Measurements from ENCODE around the gene ROPN1B. TPM values are rescaled to one million over a fixed set of nuclear protein-coding genes. Genes with fewer than 3 reads are reported as not detected.
A peak's percentile ranks its signal among the peaks of the same experiment; 100 is the strongest.

ROPN1B gene
- total and polyA plus RNA-seq, 2 of the 8 experiments (the other 6 are each of a cell fraction or from before 2014, with no cell fraction given) = 0.30 TPM; not detected in 1

DNA sequence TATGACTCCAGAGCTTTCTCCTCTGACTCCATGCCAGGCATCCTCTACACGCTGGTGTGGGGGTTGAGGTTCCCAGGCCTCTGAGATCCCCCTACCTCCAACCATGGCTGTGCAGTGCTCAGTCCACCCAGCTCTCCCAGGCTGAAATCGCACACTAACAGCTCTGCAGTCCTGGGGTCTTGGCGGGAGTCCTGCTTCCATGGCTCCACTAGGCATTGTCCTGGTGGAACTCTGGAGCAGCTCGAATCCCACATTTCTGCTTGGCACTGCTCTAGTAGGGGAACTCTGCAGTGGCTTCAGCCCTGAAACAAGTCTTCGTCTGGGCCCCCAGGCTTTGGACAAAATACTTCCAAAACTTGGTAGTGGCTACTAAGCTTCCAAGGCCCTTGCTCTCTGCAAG is 50.7 kb downstream of the ROPN1B start:
- H4K91ac ChIP-seq (replicated peaks; ENCODE audit: insufficient read length, low read length) = no peak overlapping the region
- H3K36me3 ChIP-seq (ENCODE audit: control insufficient read depth in 2 of 4, insufficient read depth in 4 of 4, low read length in 3 of 4) = no peaks in the 10 kb centered on the region
- H2BK120ac ChIP-seq (replicated peaks; ENCODE audit: low read depth, low read length) = peak overlapping the region; percentile 9
- no peak overlapping the region for H3K9ac ChIP-seq (replicated peaks in 1 of 4; ENCODE audit: extremely low read depth in 1 of 4, low read depth in 3 of 4, low read length in 3 of 4)
- no peak overlapping the region for H3K18ac ChIP-seq (ENCODE audit: extremely low read depth, low read length)
- WGBS, 2 experiments (ENCODE audit: extremely low coverage in 1 of 2, insufficient coverage in 1 of 2, insufficient read length in 1 of 2, insufficient replicate concordance in 2 of 2, low coverage in 1 of 2, low lambda C conversion rate in 2 of 2, missing lambda C conversion rate in 1 of 2) = 76% methylated on average over 5 of the region's 5 CpGs; no CpG with 5 or more reads in 1 of the 2 experiments
- no peak overlapping the region for H3K14ac ChIP-seq (ENCODE audit: insufficient read length)
- no peak overlapping the region for H3K27ac ChIP-seq (ENCODE audit: low read depth, low read length)
- DNase-seq (ENCODE audit: low read depth in 1 of 2, low spot score in 2 of 2) (no peak), FAIRE-seq (no peak)
- H3K27me3 ChIP-seq (replicated peaks in 1 of 4; ENCODE audit: control insufficient read depth in 3 of 4, extremely low read depth in 1 of 4, insufficient read depth in 3 of 4, low read length in 3 of 4) = no peaks in the 10 kb centered on the region
- CTCF ChIA-PET (ENCODE audit: partially characterized antibody) = interaction anchor here (1.3 to 2.0 kb wide), 2 partner anchors 13 to 48 kb away, joined by 5 read pairs; no protein-coding TSS in a partner anchor
- H3K4me1 ChIP-seq (replicated peaks in 1 of 4; ENCODE audit: control insufficient read depth in 3 of 4, insufficient read depth in 4 of 4, low read length in 3 of 4) = peaks cover 0 to 14% (median 2%) of the 10 kb centered on the region in 4 experiments; a peak in 4 of 7 replicates
- H4K8ac ChIP-seq (ENCODE audit: extremely low read depth, insufficient read depth, low read length) = no peak overlapping the region
- no peaks in the 10 kb centered on the region for H3K9me3 ChIP-seq (ENCODE audit: insufficient read depth in 2 of 2, low read depth in 1 of 2, low read length in 1 of 2)
- no peak overlapping the region for H3K4me3 ChIP-seq (ENCODE audit: extremely low read depth in 1 of 4, insufficient read depth in 2 of 4, low read depth in 3 of 4, low read length in 4 of 4)
- 0 out of 2 replicates have a peak overlapping the region, but pooled peaks have one; percentile 88 for H2BK15ac ChIP-seq (ENCODE audit: low read length)
- H3K23ac ChIP-seq (ENCODE audit: insufficient read length) = no peak overlapping the region
- no peak overlapping the region for H3K4ac ChIP-seq (replicated peaks; ENCODE audit: insufficient read length, low read depth, low read length)
- H4K5ac ChIP-seq (ENCODE audit: insufficient read length, low read depth, low read length) = no peak overlapping the region
- no peaks in the 10 kb centered on the region for H3K79me2 ChIP-seq (ENCODE audit: control insufficient read depth in 1 of 2, insufficient read depth in 2 of 2, low read length in 2 of 2)
- H2AFZ ChIP-seq (ENCODE audit: low read length) = no peak overlapping the region
- H3K79me1 ChIP-seq (ENCODE audit: low read depth, low read length) = no peaks in the 10 kb centered on the region
- POLR2A ChIA-PET (ENCODE audit: partially characterized antibody) = interaction anchor here (1.8 kb wide), 1 partner anchor 13 kb away, joined by 6 read pairs; no protein-coding TSS in a partner anchor
- H2BK12ac ChIP-seq (ENCODE audit: low read depth, low read length) = peak overlapping the region; percentile 50; the same call in 1 of the 2 replicates
- H4K20me1 ChIP-seq (replicated peaks in 1 of 2; ENCODE audit: control insufficient read depth in 1 of 2, insufficient read depth in 2 of 2, low read length in 2 of 2) = no peaks in the 10 kb centered on the region
- H2AK5ac ChIP-seq (ENCODE audit: low read depth, low read length) = no peak overlapping the region
- H3K4me2 ChIP-seq (ENCODE audit: insufficient read depth in 1 of 2, low read depth in 2 of 2, low read length in 2 of 2) = no peak overlapping the region
- no peak overlapping the region for H3K56ac ChIP-seq (replicated peaks; ENCODE audit: insufficient read length, low read depth, low read length)
- H2BK20ac ChIP-seq (ENCODE audit: low read length) = no peak overlapping the region
- no peaks in the 10 kb centered on the region for H3K23me2 ChIP-seq (ENCODE audit: low read depth, low read length)
- H2BK5ac ChIP-seq (ENCODE audit: low read depth, low read length) = no peak overlapping the region
- TF ChIP-seq HDAC2 (IDR thresholded peaks at IDR 0.05; ENCODE audit: borderline replicate concordance in 1 of 2, low read depth in 2 of 2, low read length in 2 of 2) = no peak
- no peak for TF ChIP-seq POU5F1 (IDR thresholded peaks at IDR 0.05; ENCODE audit: low read depth, low read length)
- TF ChIP-seq GTF2F1 (IDR thresholded peaks at IDR 0.05; ENCODE audit: borderline replicate concordance, low read depth, low read length) = no peak
- no peak for TF ChIP-seq CREB1 (IDR thresholded peaks at IDR 0.05)
- no peak for TF ChIP-seq TBP (IDR thresholded peaks at IDR 0.05; ENCODE audit: low read depth, low read length)
- TF ChIP-seq ASH2L (IDR thresholded peaks at IDR 0.05; ENCODE audit: low read length) = no peak
- TF ChIP-seq EGR1 (IDR thresholded peaks at IDR 0.05; ENCODE audit: borderline replicate concordance, low read depth, low read length) = no peak
- TF ChIP-seq POLR2AphosphoS5 (IDR thresholded peaks at IDR 0.05; ENCODE audit: low read depth, low read length) = no peak
- TF ChIP-seq, protein P1, sequence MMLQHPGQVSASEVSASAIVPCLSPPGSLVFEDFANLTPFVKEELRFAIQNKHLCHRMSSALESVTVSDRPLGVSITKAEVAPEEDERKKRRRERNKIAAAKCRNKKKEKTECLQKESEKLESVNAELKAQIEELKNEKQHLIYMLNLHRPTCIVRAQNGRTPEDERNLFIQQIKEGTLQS (IDR thresholded peaks at IDR 0.05; ENCODE audit: insufficient read depth, low read depth, low read length) = no peak
- TF ChIP-seq CTCF (IDR thresholded peaks at IDR 0.05; ENCODE audit: control extremely low read depth in 1 of 3, insufficient read depth in 1 of 3, low read depth in 1 of 3, low read length in 3 of 3) = no peak
